GM23248 (cell line): Measurements from ENCODE around the gene GSTM2.
"Not testable (repeated sequence)": the region's sequence is repeated elsewhere in the genome, so short reads cannot be mapped to it uniquely, and the experiment has no call there.

Experiments
- EZH2 ChIP-seq: fragments of 200-600 bp; sonication (generic); IDR thresholded peaks from 2 replicates; pipeline ENCODE4 v1.6.1; 2018; ENCODE audit warnings: antibody characterized with exemption, mild to moderate bottlenecking; ENCODE audit not compliant: insufficient read depth, poor library complexity, severe bottlenecking
- EZH2phosphoT487 ChIP-seq: fragments of 200-600 bp; sonication (generic); IDR thresholded peaks from 2 replicates; pipeline ENCODE4 v1.6.1; 2018; ENCODE audit warnings: antibody characterized with exemption, moderate library complexity, mild to moderate bottlenecking, low read depth; ENCODE audit not compliant: insufficient read depth

DNA sequence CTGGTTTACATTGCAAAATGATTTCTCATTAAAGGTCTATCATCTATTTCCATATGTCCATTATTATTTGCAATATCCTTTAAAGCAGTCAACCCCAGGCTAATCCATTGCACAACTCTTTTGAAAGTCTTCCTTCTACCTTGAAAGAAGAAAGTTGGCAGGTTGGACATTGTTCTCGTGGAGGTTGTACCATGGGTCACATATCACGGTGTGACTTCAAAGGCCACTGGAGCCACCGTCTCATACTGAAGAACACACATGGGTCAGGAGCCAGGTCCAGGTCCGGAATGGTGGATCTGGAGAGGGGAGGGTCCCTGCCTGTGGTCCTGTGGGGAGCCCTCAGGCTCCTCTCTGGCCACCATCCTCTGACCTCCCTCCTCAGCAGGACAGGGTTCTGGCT lies 18.0 kb downstream of the GSTM2 start:
- not testable (repeated sequence) for TF ChIP-seq EZH2phosphoT487, EZH2
